HG03025 (cell line): ENCODE data around the gene IL18.
"Not testable (repeated sequence)": the region's sequence is repeated elsewhere in the genome, so short reads cannot be mapped to it uniquely, and the experiment has no call there.

Experiments used
- ATAC-seq: cut with Tn5 transposase; IDR thresholded peaks from one replicate; pipeline ENCODE4 v1.9.1; 2021; ENCODE audit warnings: mild to moderate bottlenecking, moderate library complexity; ENCODE audit not compliant: unreplicated experiment, low FRiP score

IL18 gene

GRCh38 chr11:112163875-112164685 is at the start of gene IL18:
TSS of gene IL18 (minus strand) at chr11:112164094. CDS start at chr11:112155053, 9,041 bp downstream.
- ATAC-seq, result no peak

GRCh38 chr11:112212710-112213109 is 48.8 kb upstream of the IL18 start:
- no peak for ATAC-seq

GRCh38 chr11:112212290-112212689 is 48.4 kb upstream of the IL18 start:
- ATAC-seq, result no peak

GRCh38 chr11:112211536-112211935 is 47.6 kb upstream of the IL18 start:
- no peak for ATAC-seq

GRCh38 chr11:112210890-112211289 is 47.0 kb upstream of the IL18 start:
- ATAC-seq, result no peak

GRCh38 chr11:112206071-112206470 is 42.2 kb upstream of the IL18 start:
- no peak for ATAC-seq

- ATAC-seq, result no peak
These were observed 36.4 kb upstream of the IL18 start for GRCh38 chr11:112200252-112200651.

GRCh38 chr11:112199101-112199500 is 35.2 kb upstream of the IL18 start:
- not testable (repeated sequence) for ATAC-seq

- no peak for ATAC-seq
These were observed 32.7 kb upstream of the IL18 start for GRCh38 chr11:112196519-112197087.

GRCh38 chr11:112195951-112196351 is 32.1 kb upstream of the IL18 start:
- no peak for ATAC-seq

- not testable (repeated sequence) for ATAC-seq
These were observed 31.2 kb upstream of the IL18 start for GRCh38 chr11:112195113-112195512.

GRCh38 chr11:112186304-112186703 is 22.4 kb upstream of the IL18 start:
- no peak for ATAC-seq

GRCh38 chr11:112185883-112186282 is 22.0 kb upstream of the IL18 start:
- no peak for ATAC-seq

GRCh38 chr11:112182867-112183266 is 19.0 kb upstream of the IL18 start:
- ATAC-seq, result no peak

- no peak for ATAC-seq
These were observed 15.7 kb upstream of the IL18 start for GRCh38 chr11:112179601-112180000.

- ATAC-seq, result no peak
These were observed 15.0 kb upstream of the IL18 start for GRCh38 chr11:112178936-112179335.

GRCh38 chr11:112178428-112178827 is 14.5 kb upstream of the IL18 start:
- no peak for ATAC-seq

- ATAC-seq, result no peak
These were observed 13.7 kb upstream of the IL18 start for GRCh38 chr11:112177589-112177988.

GRCh38 chr11:112176077-112176476 is 12.2 kb upstream of the IL18 start:
- ATAC-seq, result no peak

- no peak for ATAC-seq
These were observed 11.7 kb upstream of the IL18 start for GRCh38 chr11:112175599-112175952.

GRCh38 chr11:112174789-112175598 is 11.1 kb upstream of the IL18 start, which contains the start of gene BCO2:
TSS of gene BCO2 (plus strand) at chr11:112175512. CDS start at chr11:112175602, 90 bp downstream.
- no peak for ATAC-seq
